Endodermal cell (in vitro differentiated cells): ENCODE data around the gene TEKT3. TPM values are rescaled to one million over a fixed set of nuclear protein-coding genes. Genes with fewer than 3 reads are reported as not detected.

ENCODE experiments used
- DNase-seq: peaks from one replicate; pipeline ENCODE4 v3.0.0-alpha.2; 2017
- H3K27ac ChIP-seq: 2 replicates; pipeline ENCODE4 v1.5.1; 2013; ENCODE audit warnings: mild to moderate bottlenecking, low read depth, low read length, moderate library complexity
- H3K27me3 ChIP-seq: 2 replicates; pipeline ENCODE4 v1.6.1; 2013; ENCODE audit warnings: mild to moderate bottlenecking, low read length, moderate library complexity; ENCODE audit not compliant: insufficient read depth, control insufficient read depth, poor library complexity, severe bottlenecking
- H3K36me3 ChIP-seq: 2 replicates; pipeline ENCODE4 v1.7.0; 2013; ENCODE audit warnings: mild to moderate bottlenecking, low read length, moderate library complexity; ENCODE audit not compliant: control insufficient read depth, insufficient read depth
- H3K4me1 ChIP-seq: one replicate; pipeline ENCODE4 v1.7.0; 2013; ENCODE audit warnings: low read length; ENCODE audit not compliant: control insufficient read depth, insufficient read depth
- H3K4me3 ChIP-seq: 2 replicates; pipeline ENCODE4 v1.5.1; 2013; ENCODE audit warnings: mild to moderate bottlenecking, low read length, moderate library complexity
- H3K9ac ChIP-seq: 2 replicates; pipeline ENCODE4 v1.6.1; 2013; ENCODE audit warnings: mild to moderate bottlenecking, low read length, moderate library complexity; ENCODE audit not compliant: poor library complexity, severe bottlenecking; ENCODE audit errors: extremely low read depth
- H3K9me3 ChIP-seq: 2 replicates; pipeline ENCODE4 v1.6.1; 2013; ENCODE audit warnings: mild to moderate bottlenecking, low read length, moderate library complexity; ENCODE audit not compliant: control insufficient read depth
- H3K27ac Mint-ChIP-seq: 2 replicates; pipeline ENCODE4 v1.8.0; 2020; ENCODE audit warnings: mixed read lengths
- H3K27me3 Mint-ChIP-seq: 2 replicates; pipeline ENCODE4 v1.8.0; 2021; ENCODE audit warnings: mild to moderate bottlenecking, mixed read lengths; ENCODE audit not compliant: insufficient read depth
- H3K36me3 Mint-ChIP-seq: 2 replicates; pipeline ENCODE4 v1.8.0; 2020; ENCODE audit warnings: low read depth, mixed read lengths
- H3K4me1 Mint-ChIP-seq: 2 replicates; pipeline ENCODE4 v1.8.0; 2020; ENCODE audit warnings: mixed read lengths
- H3K4me3 Mint-ChIP-seq: 2 replicates; pipeline ENCODE4 v1.8.0; 2020; ENCODE audit warnings: mild to moderate bottlenecking, moderate library complexity, mixed read lengths
- H3K9me3 Mint-ChIP-seq: 2 replicates; pipeline ENCODE4 v1.8.0; 2020; ENCODE audit warnings: mild to moderate bottlenecking, mixed read lengths
- WGBS, 2 experiments: methylation state at CpG; one replicate each; pipeline versions ENCODE4 v1.1.5 to v1.1.7; 2013; ENCODE audit warnings: missing lambda C conversion rate in 2 of 2, mixed read lengths in 1 of 2; ENCODE audit not compliant: insufficient coverage in 1 of 2, insufficient read length in 1 of 2; 5-methylcytosine and 5-hydroxymethylcytosine counted together
- total RNA-seq, 2 donors: library from RNA; stranded (reverse); fragmentation: NEBNext Ultra II Directional in 1 of 2; extraction: Animal tissue kit (Norgen Biotek cat#: 25700) in 1 of 2; gene quantifications; 2 replicates in 1 of 2; 3 replicates in 1 of 2; pipeline ENCODE4 v1.2.1, GENCODE V29; 2021
- TF ChIP-seq, protein P1 (sequence below): fragments of 200-600 bp; sonication (generic); conservative IDR thresholded peaks from 2 replicates; pipeline ENCODE4 v1.5.0; 2021; ENCODE audit warnings: antibody characterized with exemption, mild to moderate bottlenecking

TEKT3 gene
- total RNA-seq, 2 donors from 2014 or later: 1.1 to 1.6 TPM

DNA sequence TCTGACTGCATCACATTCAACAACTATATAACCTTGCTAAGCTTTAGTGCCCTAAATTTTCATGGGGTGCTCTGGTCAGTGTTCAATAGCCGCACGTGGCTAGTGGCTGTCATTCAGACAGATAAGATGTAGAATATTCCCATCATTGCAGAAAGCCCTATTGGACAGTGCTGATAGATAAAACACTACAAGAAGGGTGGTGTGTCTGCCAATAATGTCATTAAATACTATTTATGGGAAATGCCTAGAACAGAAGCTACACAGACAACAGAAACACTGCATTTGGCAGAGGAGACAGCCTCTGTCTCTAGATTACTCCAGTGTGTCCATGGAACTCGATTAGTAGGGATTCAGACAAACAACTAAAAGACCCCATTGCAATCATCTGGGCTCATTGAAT lies 47.8 kb downstream of the TEKT3 start:
- H3K36me3 ChIP-seq: no peaks in the 10 kb centered on the region
- H3K4me1 Mint-ChIP-seq: peaks cover 5% of the 10 kb centered on the region
- no peak for DNase-seq
- H3K27ac Mint-ChIP-seq: no peak overlapping the region
- H3K36me3 Mint-ChIP-seq: no peaks in the 10 kb centered on the region
- WGBS, 2 experiments: 87 to 100% methylated on average over 2 to 3 of the region's 3 CpGs
- no peaks in the 10 kb centered on the region for H3K9me3 Mint-ChIP-seq
- H3K9ac ChIP-seq: no peak overlapping the region
- H3K27ac ChIP-seq: no peak overlapping the region
- H3K27me3 Mint-ChIP-seq: no peaks in the 10 kb centered on the region
- H3K27me3 ChIP-seq: no peaks in the 10 kb centered on the region
- TF ChIP-seq, protein P1, sequence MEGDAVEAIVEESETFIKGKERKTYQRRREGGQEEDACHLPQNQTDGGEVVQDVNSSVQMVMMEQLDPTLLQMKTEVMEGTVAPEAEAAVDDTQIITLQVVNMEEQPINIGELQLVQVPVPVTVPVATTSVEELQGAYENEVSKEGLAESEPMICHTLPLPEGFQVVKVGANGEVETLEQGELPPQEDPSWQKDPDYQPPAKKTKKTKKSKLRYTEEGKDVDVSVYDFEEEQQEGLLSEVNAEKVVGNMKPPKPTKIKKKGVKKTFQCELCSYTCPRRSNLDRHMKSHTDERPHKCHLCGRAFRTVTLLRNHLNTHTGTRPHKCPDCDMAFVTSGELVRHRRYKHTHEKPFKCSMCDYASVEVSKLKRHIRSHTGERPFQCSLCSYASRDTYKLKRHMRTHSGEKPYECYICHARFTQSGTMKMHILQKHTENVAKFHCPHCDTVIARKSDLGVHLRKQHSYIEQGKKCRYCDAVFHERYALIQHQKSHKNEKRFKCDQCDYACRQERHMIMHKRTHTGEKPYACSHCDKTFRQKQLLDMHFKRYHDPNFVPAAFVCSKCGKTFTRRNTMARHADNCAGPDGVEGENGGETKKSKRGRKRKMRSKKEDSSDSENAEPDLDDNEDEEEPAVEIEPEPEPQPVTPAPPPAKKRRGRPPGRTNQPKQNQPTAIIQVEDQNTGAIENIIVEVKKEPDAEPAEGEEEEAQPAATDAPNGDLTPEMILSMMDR: no peak
- no peak overlapping the region for H3K4me3 Mint-ChIP-seq
- H3K4me1 ChIP-seq: no peaks in the 10 kb centered on the region
- no peak overlapping the region for H3K4me3 ChIP-seq
- H3K9me3 ChIP-seq: no peaks in the 10 kb centered on the region

DNA sequence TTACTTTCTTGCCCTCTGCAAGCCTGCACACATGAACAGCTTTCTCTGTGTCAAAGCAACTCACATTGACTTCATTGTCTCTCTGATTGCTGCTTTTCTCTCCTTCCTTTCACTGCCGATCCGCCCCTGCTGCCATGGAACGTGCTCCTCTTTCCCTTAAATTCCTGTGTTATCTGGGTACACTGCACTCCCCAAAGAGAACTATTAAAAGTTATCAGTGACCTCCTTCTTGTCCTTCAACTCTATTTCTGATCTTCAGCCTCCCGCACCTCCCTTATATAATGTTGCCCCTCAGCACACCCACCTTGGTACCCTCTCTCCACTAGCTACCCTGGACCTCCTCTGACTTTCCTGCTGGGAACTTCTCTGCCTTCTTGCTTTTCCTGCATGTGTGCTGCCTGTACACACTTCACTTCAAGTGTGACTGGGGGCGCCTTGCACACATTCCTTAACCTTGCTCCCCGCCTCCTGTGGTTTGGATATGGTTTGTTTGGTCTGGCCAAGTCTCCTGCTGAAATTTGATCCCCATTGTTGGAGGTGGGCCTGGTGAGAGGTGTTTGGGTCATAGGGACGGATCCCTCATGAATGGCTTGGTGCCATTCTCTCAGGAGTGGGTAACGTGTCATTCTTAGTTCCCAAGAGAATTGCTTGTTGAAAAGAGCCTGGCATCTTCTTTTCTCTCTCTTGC lies 49.6 kb downstream of the TEKT3 start:
- 73 to 85% methylated on average over 5 to 8 of the region's 8 CpGs for WGBS, 2 experiments
- H3K9ac ChIP-seq: no peak overlapping the region
- Mint-ChIP-seq H3K4me3 (no peak overlapping the region), H3K36me3 (no peaks in the 10 kb centered on the region), H3K4me1 (peaks cover 5% of the 10 kb centered on the region), H3K27ac (no peak overlapping the region), H3K9me3 (no peaks in the 10 kb centered on the region), H3K27me3 (no peaks in the 10 kb centered on the region)
- H3K4me1 ChIP-seq: no peaks in the 10 kb centered on the region
- H3K4me3 ChIP-seq: no peak overlapping the region
- no peaks in the 10 kb centered on the region for H3K36me3 ChIP-seq
- no peak for DNase-seq
- H3K27ac ChIP-seq: no peak overlapping the region
- no peaks in the 10 kb centered on the region for H3K9me3 ChIP-seq
- H3K27me3 ChIP-seq: no peaks in the 10 kb centered on the region
- TF ChIP-seq, protein P1: no peak

DNA sequence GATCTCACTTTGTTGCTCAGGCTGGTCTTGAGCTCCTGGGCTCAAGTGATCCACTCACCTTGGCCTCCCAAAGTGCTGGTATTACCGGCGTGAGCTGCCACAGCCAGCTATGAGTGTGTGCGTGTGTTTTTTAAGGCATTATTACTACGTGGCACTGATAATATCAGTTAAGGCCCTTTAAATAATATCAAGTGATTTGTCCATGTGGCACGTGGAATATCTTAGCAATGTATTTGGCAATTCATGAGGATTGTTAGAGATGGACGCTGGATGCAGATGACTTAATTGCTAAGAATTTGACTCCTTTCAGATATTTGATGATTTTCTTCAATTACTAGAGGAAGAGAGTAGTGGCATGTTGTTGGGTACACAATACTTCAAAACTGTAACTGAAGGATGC lies 50.8 kb downstream of the TEKT3 start:
- Mint-ChIP-seq H3K9me3 (no peaks in the 10 kb centered on the region), H3K27ac (no peak overlapping the region), H3K4me1 (peaks cover 5% of the 10 kb centered on the region), H3K36me3 (no peaks in the 10 kb centered on the region), H3K27me3 (no peaks in the 10 kb centered on the region), H3K4me3 (no peak overlapping the region)
- H3K9ac ChIP-seq: no peak overlapping the region
- no peaks in the 10 kb centered on the region for H3K9me3 ChIP-seq
- TF ChIP-seq, protein P1: no peak
- H3K36me3 ChIP-seq: no peaks in the 10 kb centered on the region
- H3K4me3 ChIP-seq: no peak overlapping the region
- no peak for DNase-seq
- 92 to 100% methylated on average over 3 to 6 of the region's 6 CpGs for WGBS, 2 experiments
- H3K27ac ChIP-seq: no peak overlapping the region
- H3K4me1 ChIP-seq: no peaks in the 10 kb centered on the region
- no peaks in the 10 kb centered on the region for H3K27me3 ChIP-seq
